GM12892 (cell line): ENCODE data around the gene RAPGEF5.

ENCODE experiments used
- POLR2A ChIP-seq: IDR thresholded peaks from 2 replicates; pipeline ENCODE4 v1.6.1; 2011; ENCODE audit warnings: low read depth, low read length, control low read depth
- TAF1 ChIP-seq: IDR thresholded peaks from 2 replicates; pipeline ENCODE4 v1.6.1; 2011; ENCODE audit warnings: low read depth, mild to moderate bottlenecking, control low read depth, low read length, borderline replicate concordance

DNA sequence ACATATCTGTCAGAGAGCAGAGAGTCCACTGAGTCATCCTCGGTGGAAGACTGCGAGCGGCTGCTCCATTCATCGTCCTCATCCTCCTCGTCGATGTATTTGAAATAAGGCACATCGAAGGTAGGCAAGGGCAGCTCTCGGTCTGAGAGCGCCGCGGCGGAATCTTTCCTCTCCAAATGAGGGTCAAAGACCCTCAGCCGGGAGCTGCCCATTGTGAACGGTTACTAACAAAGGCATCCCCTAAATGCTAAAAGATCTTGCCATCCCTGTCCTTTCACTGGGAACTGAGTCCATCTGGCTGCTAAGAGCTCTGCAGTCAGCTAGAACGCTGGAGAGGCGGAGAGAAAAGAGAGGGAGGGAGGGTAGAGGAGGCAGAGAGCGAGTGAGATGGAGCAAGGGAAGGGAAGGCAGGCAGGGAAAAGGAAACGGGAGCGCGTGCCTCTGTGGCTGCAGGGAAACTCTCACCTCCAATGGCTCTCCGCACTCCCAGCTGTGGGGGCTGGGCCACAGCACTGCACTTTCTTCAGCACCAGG, 163.4 kb downstream of the RAPGEF5 start:
- no peak for TF ChIP-seq POLR2A
- TF ChIP-seq TAF1, result no peak
